ENCODE measurements around the gene PDHB. TPM values are rescaled to one million over a fixed set of nuclear protein-coding genes. Genes with fewer than 3 reads are reported as not detected.

The PDHB gene
- total and polyA plus RNA-seq, 2 of the 13 experiments (the other 11 are each of a cell fraction or from before 2014, with no cell fraction given), result 108 to 153 TPM

GRCh38 chr3:58433400-58434167 lies at the start of gene PDHB (continued):
- peak; percentile 46; the same call in 1 of the 2 replicates for TF ChIP-seq ZC3H13 (CRISPR knock-in tag; IDR thresholded peaks at IDR 0.05)
- peak; percentile 99 for TF ChIP-seq ZNF543 (CRISPR knock-in tag; IDR thresholded peaks at IDR 0.05)
- peak; percentile 61; the same call in 1 of the 2 replicates for TF ChIP-seq ATF2 (CRISPR knock-in tag; IDR thresholded peaks at IDR 0.05)
- peak; percentile 79; the same call in 1 of the 2 replicates for TF ChIP-seq ZNF329 (CRISPR knock-in tag; IDR thresholded peaks at IDR 0.05; ENCODE audit: low read depth)
- TF ChIP-seq KLF13 (CRISPR knock-in tag; IDR thresholded peaks at IDR 0.05), result peak; percentile 53; the same call in 1 of the 2 replicates
- TF ChIP-seq TBP (CRISPR knock-in tag; IDR thresholded peaks at IDR 0.05), result no peak
- peak; percentile 78; the same call in 1 of the 2 replicates for TF ChIP-seq TFE3 (CRISPR knock-in tag; IDR thresholded peaks at IDR 0.05)
- no peak for TF ChIP-seq MAFF (IDR thresholded peaks at IDR 0.05; ENCODE audit: low read depth, low read length)
- TF ChIP-seq XBP1 (CRISPR knock-in tag; IDR thresholded peaks at IDR 0.05), result no peak
- TF ChIP-seq ZSCAN9 (CRISPR knock-in tag; IDR thresholded peaks at IDR 0.05; ENCODE audit: borderline replicate concordance), result peak; percentile 87; the same call in 1 of the 2 replicates
- TF ChIP-seq ZNF672 (CRISPR knock-in tag; IDR thresholded peaks at IDR 0.05), result peak; percentile 52; the same call in 1 of the 2 replicates
- peak; percentile 78 for TF ChIP-seq NFRKB (IDR thresholded peaks at IDR 0.05)
- TF ChIP-seq KIAA2018 (CRISPR knock-in tag; IDR thresholded peaks at IDR 0.05; ENCODE audit: borderline replicate concordance), result no peak
- no peak for TF ChIP-seq TCF12 (IDR thresholded peaks at IDR 0.05)
- TF ChIP-seq TCF12 (CRISPR knock-in tag; IDR thresholded peaks at IDR 0.05), result no peak
- no peak for TF ChIP-seq REL (CRISPR knock-in tag; conservative IDR thresholded peaks at IDR 0.05)
- TF ChIP-seq HOXA7 (CRISPR knock-in tag; IDR thresholded peaks at IDR 0.05), result no peak
- no peak for TF ChIP-seq RFX3 (CRISPR knock-in tag; IDR thresholded peaks at IDR 0.05)

Data from HepG2 (cell line).